OCI-LY1 (cell line): ENCODE measurements around the gene ARRDC2.

Experiments used
- CTCF ChIP-seq: fragments of 200-600 bp; sonication (generic), shearing (Covaris generic); IDR thresholded peaks from 2 replicates; pipeline ENCODE4 v1.5.1; 2017; ENCODE audit warnings: mild to moderate bottlenecking, antibody characterized with exemption, low read length, moderate library complexity, mixed read lengths
- EZH2 ChIP-seq: fragments of 200-600 bp; sonication (generic), shearing (Covaris generic); IDR thresholded peaks from 2 replicates; pipeline ENCODE4 v1.8.0; 2017; ENCODE audit warnings: borderline replicate concordance, mixed run types, mild to moderate bottlenecking, antibody characterized with exemption, low read length, moderate library complexity, mixed read lengths

GRCh38 chr19:18059902-18060301 is 51.9 kb downstream of the ARRDC2 start:
- TF ChIP-seq CTCF (no peak), EZH2 (no peak)
